ENCODE results near the gene FOXQ1.

FOXQ1 gene

DNA sequence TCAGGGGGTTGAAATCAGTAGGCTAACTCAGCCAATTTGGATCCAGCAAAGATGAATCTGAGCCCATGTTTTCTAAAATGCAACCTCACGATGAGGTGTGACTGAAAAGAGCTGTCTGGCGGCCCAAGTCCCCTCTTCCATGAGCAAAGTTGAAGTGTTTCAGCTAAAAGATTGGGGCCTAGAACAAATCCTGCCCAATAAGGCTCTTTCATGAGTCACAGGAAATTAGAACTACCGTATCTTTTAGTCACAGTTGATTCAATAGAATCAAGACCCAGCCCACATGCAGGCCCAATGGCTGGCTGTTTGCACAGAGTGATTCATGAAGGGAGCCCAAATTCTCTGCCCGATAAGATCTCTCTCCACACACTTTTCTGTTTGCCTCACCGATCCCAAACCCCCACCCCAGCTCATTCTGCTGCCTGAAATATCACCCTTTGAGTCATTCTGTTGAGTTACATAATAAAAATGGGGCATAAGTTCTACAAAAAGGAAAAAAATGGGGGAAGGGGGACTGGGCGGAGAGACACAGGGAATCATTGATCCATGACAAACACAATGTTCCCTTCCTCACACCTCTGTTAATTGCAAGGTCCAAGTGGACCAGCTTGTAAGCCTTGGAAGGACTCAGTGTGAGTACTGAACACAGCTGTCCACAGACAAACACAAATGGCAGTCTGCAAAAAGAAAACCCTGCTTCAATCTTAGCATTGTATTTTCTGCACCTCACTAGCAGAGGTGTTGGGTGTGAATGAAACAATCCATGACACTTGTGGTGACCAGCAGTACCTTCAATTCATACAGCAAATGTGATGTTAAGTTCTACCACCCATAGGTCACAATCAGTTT lies 13.8 kb downstream of the FOXQ1 start:
- no peak overlapping the region for H3K4me3 ChIP-seq (ENCODE audit: low read depth, low read length)
- no peak overlapping the region for H3K27ac ChIP-seq
- no peak for DNase-seq
- H3K9me3 ChIP-seq (ENCODE audit: severe bottlenecking), result peaks cover 16% of the 10 kb centered on the region
- no peaks in the 10 kb centered on the region for H3K36me3 ChIP-seq
- peaks cover 14% of the 10 kb centered on the region for H3K27me3 ChIP-seq (ENCODE audit: insufficient read depth, low read depth, severe bottlenecking)
- TF ChIP-seq, protein P1, sequence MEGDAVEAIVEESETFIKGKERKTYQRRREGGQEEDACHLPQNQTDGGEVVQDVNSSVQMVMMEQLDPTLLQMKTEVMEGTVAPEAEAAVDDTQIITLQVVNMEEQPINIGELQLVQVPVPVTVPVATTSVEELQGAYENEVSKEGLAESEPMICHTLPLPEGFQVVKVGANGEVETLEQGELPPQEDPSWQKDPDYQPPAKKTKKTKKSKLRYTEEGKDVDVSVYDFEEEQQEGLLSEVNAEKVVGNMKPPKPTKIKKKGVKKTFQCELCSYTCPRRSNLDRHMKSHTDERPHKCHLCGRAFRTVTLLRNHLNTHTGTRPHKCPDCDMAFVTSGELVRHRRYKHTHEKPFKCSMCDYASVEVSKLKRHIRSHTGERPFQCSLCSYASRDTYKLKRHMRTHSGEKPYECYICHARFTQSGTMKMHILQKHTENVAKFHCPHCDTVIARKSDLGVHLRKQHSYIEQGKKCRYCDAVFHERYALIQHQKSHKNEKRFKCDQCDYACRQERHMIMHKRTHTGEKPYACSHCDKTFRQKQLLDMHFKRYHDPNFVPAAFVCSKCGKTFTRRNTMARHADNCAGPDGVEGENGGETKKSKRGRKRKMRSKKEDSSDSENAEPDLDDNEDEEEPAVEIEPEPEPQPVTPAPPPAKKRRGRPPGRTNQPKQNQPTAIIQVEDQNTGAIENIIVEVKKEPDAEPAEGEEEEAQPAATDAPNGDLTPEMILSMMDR (IDR thresholded peaks at IDR 0.05; ENCODE audit: low read depth, low read length), result no peak

DNA sequence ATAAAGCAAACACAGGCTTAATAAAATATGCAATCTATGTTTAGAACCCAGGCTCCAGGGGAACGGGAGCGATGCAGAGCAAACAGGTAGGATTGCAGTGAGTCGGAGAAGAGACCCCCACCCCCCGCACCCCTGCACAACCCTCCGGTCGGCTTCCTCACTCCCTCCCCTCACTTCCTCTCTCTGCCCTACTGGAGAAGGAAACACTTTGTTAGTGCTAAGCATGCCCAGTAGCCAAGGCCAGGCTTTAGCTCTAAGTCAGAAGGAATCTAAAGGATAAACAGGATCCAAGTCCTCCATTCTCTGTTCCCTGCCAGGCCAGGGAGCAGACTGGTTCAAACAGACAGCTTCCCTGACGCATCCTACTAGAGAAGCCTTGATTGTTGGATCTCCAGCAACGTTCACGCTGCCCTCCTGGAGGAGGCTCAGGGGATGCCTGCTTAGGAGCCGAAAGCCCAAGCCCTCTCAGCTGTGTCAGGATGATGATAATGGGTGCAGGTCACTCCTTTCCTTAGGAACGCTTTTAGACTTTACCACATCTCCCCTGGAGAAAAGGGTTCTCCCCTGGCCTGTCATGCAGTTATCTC lies 14.7 kb downstream of the FOXQ1 start:
- TF ChIP-seq, protein P1 (IDR thresholded peaks at IDR 0.05; ENCODE audit: low read depth, low read length), result no peak
- DNase-seq, result no peak
- Histone ChIP-seq H3K4me3 (ENCODE audit: low read depth, low read length) (no peak overlapping the region), H3K9me3 (ENCODE audit: severe bottlenecking) (peaks cover 21% of the 10 kb centered on the region), H3K27ac (no peak overlapping the region), H3K27me3 (ENCODE audit: insufficient read depth, low read depth, severe bottlenecking) (peaks cover 14% of the 10 kb centered on the region), H3K36me3 (no peaks in the 10 kb centered on the region)

DNA sequence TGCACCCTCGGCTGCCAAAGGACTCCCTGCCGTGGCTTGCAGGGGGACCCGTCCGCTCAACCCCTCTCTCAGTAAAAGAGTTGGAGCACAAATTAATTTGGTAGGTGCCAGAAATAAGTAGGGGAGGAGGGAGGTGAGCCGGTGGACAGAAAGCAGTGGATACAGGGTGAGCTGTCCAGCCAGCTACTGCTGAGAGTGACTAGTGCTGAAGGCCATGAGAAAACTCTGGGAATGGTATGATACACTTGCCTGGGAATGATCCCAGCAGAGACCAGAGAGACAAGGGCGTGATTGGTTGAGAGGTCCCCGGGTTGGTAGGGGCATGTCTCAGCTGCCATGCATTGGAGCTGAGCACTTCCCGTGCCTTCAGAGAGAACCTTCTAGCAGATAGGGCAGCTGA lies 15.7 kb downstream of the FOXQ1 start:
- DNase-seq, result no peak
- no peaks in the 10 kb centered on the region for H3K36me3 ChIP-seq
- TF ChIP-seq, protein P1 (IDR thresholded peaks at IDR 0.05; ENCODE audit: low read depth, low read length), result no peak
- H3K9me3 ChIP-seq (ENCODE audit: severe bottlenecking), result peaks cover 21% of the 10 kb centered on the region
- H3K27me3 ChIP-seq (ENCODE audit: insufficient read depth, low read depth, severe bottlenecking), result peaks cover 12% of the 10 kb centered on the region
- no peak overlapping the region for H3K27ac ChIP-seq
- H3K4me3 ChIP-seq (ENCODE audit: low read depth, low read length), result no peak overlapping the region

DNA sequence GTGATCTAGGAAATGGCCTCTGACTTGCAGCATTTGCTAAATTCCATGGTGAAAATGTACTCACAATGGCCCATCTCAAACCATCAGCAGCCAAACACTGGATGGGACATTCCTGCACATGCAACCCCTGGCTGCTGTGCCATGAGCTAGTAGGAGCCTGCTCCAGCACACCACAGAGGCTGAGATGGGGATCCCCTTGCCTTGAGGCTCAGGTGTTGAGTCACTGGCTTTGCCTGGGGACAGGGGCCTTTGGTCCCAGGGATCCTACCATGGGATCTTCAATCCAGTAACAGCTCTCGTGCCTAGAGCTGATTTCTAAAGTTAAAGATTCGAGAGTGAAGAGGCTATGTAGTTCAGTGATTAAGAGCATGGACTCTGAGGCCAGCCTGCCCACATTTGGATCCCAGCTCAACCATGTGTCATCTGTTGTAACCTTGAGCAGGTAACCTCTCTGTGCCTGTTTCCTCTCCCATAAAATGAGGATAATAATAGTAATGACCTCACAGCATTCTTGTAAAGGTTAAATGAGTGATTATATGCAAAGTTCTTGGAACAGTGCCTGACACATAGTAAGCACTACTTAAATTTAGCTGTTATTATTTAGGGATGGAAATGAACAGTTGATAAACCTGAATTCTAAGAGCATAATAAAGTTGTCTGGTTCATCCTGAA lies 16.4 kb downstream of the FOXQ1 start:
- Histone ChIP-seq H3K9me3 (ENCODE audit: severe bottlenecking) (peaks cover 21% of the 10 kb centered on the region), H3K36me3 (no peaks in the 10 kb centered on the region), H3K4me3 (ENCODE audit: low read depth, low read length) (no peak overlapping the region), H3K27ac (no peak overlapping the region), H3K27me3 (ENCODE audit: insufficient read depth, low read depth, severe bottlenecking) (peaks cover 10% of the 10 kb centered on the region)
- TF ChIP-seq, protein P1 (IDR thresholded peaks at IDR 0.05; ENCODE audit: low read depth, low read length), result no peak
- no peak for DNase-seq

DNA sequence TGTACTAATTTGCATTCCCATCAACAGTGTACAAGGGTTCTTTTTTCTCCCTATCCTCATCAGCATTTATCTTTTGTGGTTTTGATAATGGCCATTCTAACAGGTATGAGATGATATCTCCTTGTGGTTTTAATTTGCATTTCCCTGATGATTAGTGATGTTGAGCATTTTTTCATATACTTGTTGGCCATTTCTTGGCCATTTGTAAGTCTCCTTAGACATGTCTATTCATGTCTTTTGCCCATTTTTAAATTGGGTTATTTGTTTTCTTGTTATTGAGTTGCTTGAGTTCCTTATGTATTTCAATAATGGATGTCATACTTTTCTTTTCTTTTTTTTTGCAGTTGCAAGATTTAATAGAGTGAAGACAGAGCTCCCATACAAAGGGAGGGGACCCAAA lies 17.8 kb downstream of the FOXQ1 start:
- Histone ChIP-seq H3K4me3 (ENCODE audit: low read depth, low read length) (no peak overlapping the region), H3K36me3 (no peaks in the 10 kb centered on the region), H3K27me3 (ENCODE audit: insufficient read depth, low read depth, severe bottlenecking) (peaks cover 4% of the 10 kb centered on the region), H3K27ac (no peak overlapping the region), H3K9me3 (ENCODE audit: severe bottlenecking) (peaks cover 21% of the 10 kb centered on the region)
- DNase-seq, result no peak
- TF ChIP-seq, protein P1 (IDR thresholded peaks at IDR 0.05; ENCODE audit: low read depth, low read length), result no peak

All from WERI-Rb-1 (cell line).